Central memory CD8-positive, alpha-beta T cell (primary cell): ENCODE data around the gene SMDT1.

Source experiments
- ATAC-seq: fragments of 150-1000 bp; cut with Tn5 transposase; replicated peaks from 2 replicates; pipeline ENCODE4 v1.10.0; 2022; ENCODE audit warnings: mild to moderate bottlenecking, moderate FRiP score, moderate number of reproducible peaks; ENCODE audit not compliant: poor library complexity, severe bottlenecking; ENCODE audit errors: extremely low read depth
- DNase-seq, 2 donors: peaks; one replicate each; pipeline ENCODE4 v3.0.0; 2021; ENCODE audit warnings: low spot score in 2 of 2
- H3K27ac Mint-ChIP-seq: one replicate; pipeline ENCODE4 v1.8.0; 2022; ENCODE audit warnings: low read depth, mild to moderate bottlenecking, moderate library complexity, mixed read lengths
- H3K27me3 Mint-ChIP-seq: one replicate; pipeline ENCODE4 v1.8.0; 2022; ENCODE audit warnings: mixed read lengths
- H3K36me3 Mint-ChIP-seq: one replicate; pipeline ENCODE4 v1.8.0; 2022; ENCODE audit warnings: mild to moderate bottlenecking, moderate library complexity, mixed read lengths; ENCODE audit not compliant: insufficient read depth
- H3K4me1 Mint-ChIP-seq: one replicate; pipeline ENCODE4 v1.8.0; 2022; ENCODE audit warnings: mixed read lengths
- H3K4me3 Mint-ChIP-seq: one replicate; pipeline ENCODE4 v1.8.0; 2022; ENCODE audit warnings: mild to moderate bottlenecking, moderate library complexity, mixed read lengths
- H3K9me3 Mint-ChIP-seq: one replicate; pipeline ENCODE4 v1.8.0; 2022; ENCODE audit warnings: mixed read lengths

Gene SMDT1

GRCh38 chr22:42074132-42074811 lies 5.2 kb upstream of the SMDT1 start, which contains the start of gene PHETA2:
Gene PHETA2, plus strand, starts transcription at chr22:42074248. Its CDS starts 3,046 bp downstream, at chr22:42077294.
- DNase-seq (no peak), ATAC-seq (no peak)
- peaks cover 7% of the 10 kb centered on the region for H3K36me3 Mint-ChIP-seq
- peak within 1 kb of the TSS; percentile 26 for H3K4me3 Mint-ChIP-seq
- peaks cover 31% of the 10 kb centered on the region for H3K4me1 Mint-ChIP-seq
- no peaks in the 10 kb centered on the region for H3K27me3 Mint-ChIP-seq
- H3K9me3 Mint-ChIP-seq, result no peaks in the 10 kb centered on the region
- H3K27ac Mint-ChIP-seq, result peak within 1 kb of the TSS; percentile 88

GRCh38 chr22:42074846-42075676 lies 4.4 kb upstream of the SMDT1 start:
- Mint-ChIP-seq H3K27ac (peak overlapping the region; percentile 88), H3K4me1 (peaks cover 33% of the 10 kb centered on the region), H3K9me3 (no peaks in the 10 kb centered on the region), H3K36me3 (peaks cover 15% of the 10 kb centered on the region), H3K4me3 (peak overlapping the region; percentile 26), H3K27me3 (no peaks in the 10 kb centered on the region)
- ATAC-seq (no peak), DNase-seq (no peak)

- peaks cover 27% of the 10 kb centered on the region for H3K4me1 Mint-ChIP-seq
- H3K4me3 Mint-ChIP-seq, result no peak overlapping the region
- ATAC-seq, result no peak
- H3K27me3 Mint-ChIP-seq, result no peaks in the 10 kb centered on the region
- no peaks in the 10 kb centered on the region for H3K9me3 Mint-ChIP-seq
- H3K27ac Mint-ChIP-seq, result no peak overlapping the region
- DNase-seq, result no peak
- peaks cover 12% of the 10 kb centered on the region for H3K36me3 Mint-ChIP-seq
These were observed 2.6 kb upstream of the SMDT1 start for GRCh38 chr22:42076764-42077485.

- ATAC-seq (no peak), DNase-seq (no peak)
- H3K4me1 Mint-ChIP-seq, result peaks cover 27% of the 10 kb centered on the region
- no peaks in the 10 kb centered on the region for H3K27me3 Mint-ChIP-seq
- H3K4me3 Mint-ChIP-seq, result no peak overlapping the region
- no peaks in the 10 kb centered on the region for H3K9me3 Mint-ChIP-seq
- peaks cover 12% of the 10 kb centered on the region for H3K36me3 Mint-ChIP-seq
- no peak overlapping the region for H3K27ac Mint-ChIP-seq
These were observed 1.9 kb upstream of the SMDT1 start for GRCh38 chr22:42077486-42078125.

- ATAC-seq, result no peak
- H3K4me3 Mint-ChIP-seq, result peak overlapping the region; percentile 96
- peaks cover 27% of the 10 kb centered on the region for H3K4me1 Mint-ChIP-seq
These were observed 806 bp upstream of the SMDT1 start for GRCh38 chr22:42078469-42079318.

GRCh38 chr22:42080287-42080686 lies 787 bp downstream of the SMDT1 start:
- H3K4me1 Mint-ChIP-seq, result peaks cover 21% of the 10 kb centered on the region
- no peak for ATAC-seq

More at GRCh38 chr22:42078469-42079318, 806 bp upstream of the SMDT1 start:
- no peak for DNase-seq
- Mint-ChIP-seq H3K36me3 (peaks cover 15% of the 10 kb centered on the region), H3K27me3 (no peaks in the 10 kb centered on the region), H3K27ac (peak overlapping the region; percentile 94), H3K9me3 (no peaks in the 10 kb centered on the region)

GRCh38 chr22:42083119-42083518 lies 3.6 kb downstream of the SMDT1 start:
- no peak for ATAC-seq
- Mint-ChIP-seq H3K27me3 (no peaks in the 10 kb centered on the region), H3K4me1 (peaks cover 21% of the 10 kb centered on the region), H3K27ac (no peak overlapping the region), H3K36me3 (peaks cover 43% of the 10 kb centered on the region), H3K9me3 (no peaks in the 10 kb centered on the region), H3K4me3 (no peak overlapping the region)
- DNase-seq, result no peak

More at GRCh38 chr22:42080287-42080686, 787 bp downstream of the SMDT1 start:
- Mint-ChIP-seq H3K36me3 (peaks cover 30% of the 10 kb centered on the region), H3K27ac (peak overlapping the region; percentile 94), H3K9me3 (no peaks in the 10 kb centered on the region), H3K4me3 (peak overlapping the region; percentile 96), H3K27me3 (no peaks in the 10 kb centered on the region)
- no peak for DNase-seq

GRCh38 chr22:42084874-42085273 lies 5.4 kb downstream of the SMDT1 start:
- DNase-seq, result no peak
- Mint-ChIP-seq H3K9me3 (no peaks in the 10 kb centered on the region), H3K4me3 (no peak overlapping the region), H3K4me1 (peaks cover 25% of the 10 kb centered on the region), H3K36me3 (peaks cover 39% of the 10 kb centered on the region), H3K27me3 (no peaks in the 10 kb centered on the region), H3K27ac (no peak overlapping the region)
- no peak for ATAC-seq

- DNase-seq, result no peak
- H3K27me3 Mint-ChIP-seq, result no peaks in the 10 kb centered on the region
- H3K4me1 Mint-ChIP-seq, result peaks cover 21% of the 10 kb centered on the region
- no peak for ATAC-seq
- no peaks in the 10 kb centered on the region for H3K9me3 Mint-ChIP-seq
- no peak overlapping the region for H3K4me3 Mint-ChIP-seq
- no peak overlapping the region for H3K27ac Mint-ChIP-seq
- peaks cover 44% of the 10 kb centered on the region for H3K36me3 Mint-ChIP-seq
These were observed 6.6 kb downstream of the SMDT1 start for GRCh38 chr22:42086051-42086450.

- Mint-ChIP-seq H3K9me3 (no peaks in the 10 kb centered on the region), H3K4me1 (peaks cover 26% of the 10 kb centered on the region), H3K4me3 (peak within 1 kb of the TSS; percentile 98), H3K27ac (peak within 1 kb of the TSS; percentile 97), H3K36me3 (peaks cover 26% of the 10 kb centered on the region), H3K27me3 (no peaks in the 10 kb centered on the region)
- peak; percentile 91 to 98 for DNase-seq
- peak; percentile 89 for ATAC-seq
These were observed 11.3 kb downstream of the SMDT1 start, which contains the start of gene NDUFA6 for GRCh38 chr22:42090596-42091454. Gene NDUFA6, minus strand, starts transcription at chr22:42090772. Its CDS starts 28 bp downstream, at chr22:42090744.

- Mint-ChIP-seq H3K36me3 (peaks cover 23% of the 10 kb centered on the region), H3K27ac (peak overlapping the region; percentile 97), H3K4me3 (peak overlapping the region; percentile 98), H3K27me3 (no peaks in the 10 kb centered on the region), H3K9me3 (no peaks in the 10 kb centered on the region), H3K4me1 (peaks cover 26% of the 10 kb centered on the region)
- ATAC-seq (no peak), DNase-seq (no peak)
These were observed 11.9 kb downstream of the SMDT1 start for GRCh38 chr22:42091455-42091782.
